Endometrial microvascular endothelial cells (primary cell): ENCODE data around the gene RBM6. TPM values are rescaled to one million over a fixed set of nuclear protein-coding genes. Genes with fewer than 3 reads are reported as not detected.

Experiments
- in situ Hi-C: cut with HindIII; loops from 2 replicates; pipeline ENCODE4 v1.10.0; 2017; ENCODE audit warnings: low sequenced_read_pairs, low pct_unique_long_range_greater_than_20kb; ENCODE audit errors: inconsistent ontology term
- total RNA-seq: library from RNA; depleted of rRNA; stranded (reverse); fragments of >200 nt; gene quantifications from one replicate; pipeline ENCODE4 v1.2.3, GENCODE V29; 2015; ENCODE audit errors: inconsistent ontology term

Gene RBM6
- total RNA-seq, 1 donor from 2014 or later, result 24.7 TPM

DNA sequence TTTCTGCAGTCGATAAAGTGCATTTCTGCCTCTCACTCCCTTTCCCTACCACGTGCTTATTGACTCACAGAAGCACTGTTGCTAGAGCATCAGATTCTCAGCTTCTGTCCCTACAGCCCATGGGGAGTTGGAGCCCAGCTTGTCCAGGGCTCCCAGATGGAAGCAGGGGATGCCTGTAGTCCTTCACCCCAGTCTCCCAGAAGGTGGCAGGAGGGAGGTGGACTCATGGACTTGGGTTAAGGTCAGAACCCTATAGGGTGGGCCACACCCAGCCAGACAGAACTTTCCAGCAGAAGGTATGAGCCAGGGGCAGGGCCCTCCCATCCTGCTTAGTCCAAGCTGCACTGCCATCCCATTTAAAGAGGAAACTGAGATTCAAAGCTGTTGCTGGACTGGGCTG, 182.1 kb downstream of the RBM6 start:
- in situ Hi-C loops, result no loop called here

DNA sequence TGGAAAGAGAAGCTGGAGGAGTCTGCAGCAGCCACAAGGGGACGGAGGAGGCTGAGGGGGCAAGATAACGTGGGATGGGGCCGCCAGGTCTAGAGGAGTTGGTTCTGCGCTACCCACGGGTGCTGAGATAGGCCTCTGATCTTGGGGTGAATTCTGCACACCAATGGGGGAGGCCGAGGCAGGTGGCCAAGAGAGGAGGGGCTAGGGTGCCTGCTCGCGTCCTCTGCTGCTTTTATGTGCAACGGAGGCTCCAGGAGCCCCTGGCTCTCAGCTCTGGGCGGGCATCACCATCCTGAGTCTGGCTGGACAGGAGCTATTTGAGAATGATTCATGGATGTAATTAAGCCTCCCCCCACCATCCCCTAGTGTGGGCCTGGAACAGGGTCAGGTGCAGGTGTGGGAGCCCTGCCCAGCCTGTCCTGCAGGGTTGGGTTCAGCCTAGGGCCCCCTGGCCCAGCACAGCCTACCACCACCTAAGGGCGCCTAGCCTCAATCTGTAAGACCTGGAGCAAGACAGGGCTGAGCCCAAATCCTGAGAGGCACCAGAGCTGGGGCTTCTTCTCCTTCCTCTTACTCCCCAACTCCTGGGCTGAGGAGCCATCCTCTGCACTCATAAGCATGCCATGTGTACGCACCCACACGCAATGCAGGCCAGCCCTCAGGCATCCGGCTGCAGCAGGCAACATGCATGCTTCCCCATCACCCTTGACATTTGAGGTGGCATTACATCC, 182.9 kb downstream of the RBM6 start:
- in situ Hi-C loops, result no loop called here

DNA sequence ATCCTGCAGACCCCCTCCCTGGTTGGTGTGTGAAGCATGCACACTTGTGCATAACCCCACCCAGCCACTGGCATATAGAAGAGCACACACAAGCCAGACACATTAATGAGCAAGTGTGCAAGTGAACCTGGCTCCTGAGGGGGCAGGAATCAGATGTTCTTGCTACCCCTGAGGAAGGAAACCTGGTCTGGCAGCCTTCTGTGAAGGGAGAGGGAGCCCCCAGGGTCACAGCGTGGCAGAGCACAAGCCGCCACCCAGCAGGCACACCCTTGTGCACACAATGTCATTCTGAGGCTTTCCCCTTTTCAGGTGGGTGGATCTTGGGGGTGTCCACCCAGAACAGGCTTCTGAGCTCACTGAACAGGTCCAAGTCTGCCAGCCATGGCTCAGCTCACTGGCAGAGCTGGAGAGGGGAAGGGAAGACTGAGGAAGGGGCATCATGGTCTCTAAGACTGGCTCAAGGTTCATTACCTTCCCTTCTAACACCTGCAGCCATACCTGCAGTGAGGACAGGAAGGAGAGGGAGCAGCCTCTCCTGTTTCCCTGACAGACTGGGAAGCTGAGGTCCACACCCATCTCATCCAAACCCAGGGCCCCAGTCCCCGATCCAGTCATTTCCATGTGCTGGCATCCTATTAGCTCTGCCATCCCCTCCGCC, 183.6 kb downstream of the RBM6 start:
- in situ Hi-C loops, result no loop called here

DNA sequence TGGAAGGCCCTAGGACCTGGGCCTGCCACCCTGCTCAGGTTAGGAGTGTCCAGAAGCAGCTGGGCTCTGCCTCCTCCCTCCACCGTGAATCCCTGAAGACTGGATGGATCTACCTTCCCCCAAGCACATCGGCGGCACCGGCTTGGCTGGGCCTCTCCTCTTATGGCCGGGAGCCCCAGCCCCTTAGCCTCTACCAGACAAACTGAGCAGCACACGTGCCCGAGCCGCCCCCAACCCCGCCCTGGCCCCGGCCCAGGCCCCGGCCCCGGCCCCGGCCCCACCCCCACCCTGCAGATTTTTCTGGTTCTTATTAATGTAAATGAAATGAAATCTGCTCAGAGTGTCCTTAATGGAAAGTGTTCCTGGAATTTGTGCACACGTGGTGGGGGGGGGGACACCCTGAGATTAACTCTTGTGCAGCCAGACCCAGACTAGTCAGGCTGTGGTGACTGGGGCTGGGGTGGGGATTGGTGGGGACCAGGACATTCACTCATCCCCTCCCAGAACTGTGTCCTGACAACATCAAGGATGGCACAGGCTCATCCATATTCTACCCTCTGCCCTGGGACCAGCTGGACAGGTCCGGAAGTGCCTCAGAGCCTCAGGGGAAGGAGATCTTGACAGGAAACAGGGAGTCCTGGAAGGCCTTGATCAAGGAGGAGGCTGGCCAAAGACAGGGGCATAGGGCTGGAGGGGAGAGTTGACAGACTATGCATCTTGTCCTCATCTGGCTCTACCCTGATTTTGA, 184.3 kb downstream of the RBM6 start:
- in situ Hi-C loops, result no loop called here

DNA sequence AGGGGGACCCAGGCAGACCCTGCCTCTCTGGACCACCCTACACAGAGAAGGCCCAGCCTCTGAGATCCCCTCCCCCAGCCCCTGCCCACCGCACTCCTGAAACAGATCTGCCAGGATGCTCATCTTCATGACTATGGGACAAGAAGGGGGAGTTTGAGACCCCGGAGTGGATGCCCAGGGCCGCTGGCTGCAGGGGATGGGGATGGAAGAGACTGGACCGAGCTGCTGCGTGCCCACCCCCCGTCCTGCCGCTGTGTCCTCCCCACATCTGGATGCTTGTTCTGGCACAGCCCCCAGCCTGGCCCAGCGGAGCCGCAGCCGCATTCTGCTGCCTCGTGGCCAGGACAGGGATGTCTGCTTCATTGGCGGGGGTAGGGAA, 184.8 kb downstream of the RBM6 start:
- in situ Hi-C loops, result no loop called here

DNA sequence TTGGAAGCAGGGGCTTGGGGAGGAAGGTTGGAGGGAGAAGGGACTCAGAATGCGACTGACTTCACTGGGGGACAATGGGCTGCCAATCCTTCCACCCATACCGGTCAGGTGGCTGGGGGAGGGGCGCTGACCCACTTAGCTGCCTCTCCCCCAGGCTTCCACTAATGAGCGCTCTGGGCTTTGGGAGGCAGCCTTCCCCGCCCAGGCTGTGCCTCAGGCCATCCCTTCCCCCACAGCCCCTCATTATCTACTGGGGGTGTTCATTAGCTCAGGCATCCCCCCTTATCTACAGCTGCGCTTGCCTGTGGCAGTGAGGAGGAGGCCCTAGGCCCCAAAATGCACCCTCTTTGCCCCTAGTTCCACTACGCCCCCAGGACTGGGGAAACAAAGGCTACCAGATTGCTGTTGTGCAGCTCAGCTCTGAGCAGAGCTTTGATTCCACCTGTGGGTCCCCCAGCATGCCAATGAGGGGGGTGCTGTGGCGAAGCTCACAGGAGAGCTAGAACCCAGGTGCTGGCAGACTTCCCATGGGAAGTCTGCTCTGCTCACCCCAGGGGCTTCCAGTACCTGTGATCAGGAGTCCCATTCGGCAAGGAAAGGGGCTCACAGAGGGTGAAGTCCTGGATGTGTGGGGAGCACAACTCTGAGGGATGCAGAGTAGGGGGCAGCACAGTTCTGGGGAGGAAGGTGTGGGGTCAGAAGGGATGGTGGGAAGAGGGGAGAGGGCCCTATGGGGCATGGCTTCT, 185.8 kb downstream of the RBM6 start:
- in situ Hi-C loops, result no loop called here

DNA sequence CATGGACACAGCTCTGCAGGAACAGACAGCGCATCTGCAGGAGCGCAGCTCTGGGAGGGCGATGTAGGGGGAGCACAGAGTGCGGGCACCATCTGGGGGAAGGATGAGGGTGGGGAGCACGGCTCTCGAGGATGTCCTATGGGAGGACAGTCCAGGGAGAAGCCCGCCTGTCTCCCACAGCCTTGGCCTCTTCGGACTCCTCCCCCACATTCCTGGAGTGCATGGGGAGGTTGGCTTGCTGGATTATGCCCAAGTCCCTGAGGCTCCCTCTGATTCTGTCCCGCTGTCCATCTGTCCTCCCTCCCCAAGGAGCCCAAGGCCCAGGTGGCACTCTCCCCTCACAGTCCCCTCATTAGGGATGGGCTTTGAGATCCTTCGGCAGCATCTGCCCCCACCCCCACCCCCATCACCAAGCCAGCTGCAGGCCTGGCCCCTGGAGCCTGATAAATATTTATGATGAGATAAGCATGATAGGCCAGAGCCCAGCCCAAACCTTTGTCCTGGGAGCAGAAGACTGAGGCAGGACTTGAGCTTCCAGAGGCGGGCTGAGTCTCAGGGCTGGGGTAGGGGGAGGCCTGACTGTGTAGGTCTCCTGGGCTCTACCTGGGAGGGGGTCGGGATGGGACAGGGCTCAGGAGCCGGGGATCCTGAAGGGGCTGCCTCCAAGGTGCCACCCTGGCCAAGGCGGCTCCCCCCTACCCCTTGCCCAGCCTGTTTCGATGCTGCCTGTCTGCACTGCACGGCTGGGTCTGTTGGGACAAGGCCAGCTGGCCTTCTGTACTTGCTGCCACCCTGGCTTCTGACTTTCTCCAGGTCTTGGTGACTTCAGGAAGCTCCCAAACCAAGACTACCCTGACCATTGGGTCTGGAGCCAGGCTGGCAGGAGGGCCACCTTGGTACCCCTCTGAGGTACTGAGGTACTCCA, 186.6 kb downstream of the RBM6 start:
- in situ Hi-C loops, result no loop called here

Other genes with a start within 250 kb of the RBM6 start
- 2.4 TPM for gene AMIGO3, start 220.5 kb upstream of the RBM6 start, total RNA-seq
- 48.2 TPM for gene GMPPB, start 216.2 kb upstream of the RBM6 start, total RNA-seq
- gene IP6K1, start 153.6 kb upstream of the RBM6 start, total RNA-seq, result 38.7 TPM
- not detected for gene CDHR4, start 140.3 kb upstream of the RBM6 start, total RNA-seq
- gene INKA1, start 136.9 kb upstream of the RBM6 start, total RNA-seq, result 5.4 TPM
- gene UBA7, start 126.2 kb upstream of the RBM6 start, total RNA-seq, result 31.0 TPM
- 9.7 TPM for gene TRAIP, start 83.6 kb upstream of the RBM6 start, total RNA-seq
- gene CAMKV, start 70.2 kb upstream of the RBM6 start, total RNA-seq, result not detected
- gene MST1R, start 36.3 kb upstream of the RBM6 start, total RNA-seq, result 0.19 TPM
- gene MON1A, start 10.3 kb upstream of the RBM6 start, total RNA-seq, result 28.6 TPM
- 89.3 TPM for gene RBM5, start 148.8 kb downstream of the RBM6 start, total RNA-seq
- gene SEMA3F, start 215.2 kb downstream of the RBM6 start, total RNA-seq, result 263 TPM